Astrocyte (in vitro differentiated cells and primary cell): ENCODE measurements around the gene PRG3. TPM values are rescaled to one million over a fixed set of nuclear protein-coding genes. Genes with fewer than 3 reads are reported as not detected.

ENCODE experiments used
- DNase-seq: peaks from one replicate; pipeline ENCODE4 v3.0.0-alpha.2; 2010; ENCODE audit warnings: low read depth
- FAIRE-seq: peaks from 2 replicates; lab custom pipeline; 2011; peaks lifted over from hg19 to GRCh38; lab: Jason Lieb, UNC
- H2AFZ ChIP-seq: 2 replicates; pipeline ENCODE4 v1.6.0; 2012; ENCODE audit warnings: low read depth, low read length, inconsistent platforms
- H3K27ac ChIP-seq: 2 replicates; pipeline ENCODE4 v1.5.1; 2011; ENCODE audit warnings: low read depth, low read length, inconsistent platforms
- H3K27me3 ChIP-seq: 2 replicates; pipeline ENCODE4 v1.6.0; 2011; ENCODE audit warnings: low read length, inconsistent platforms; ENCODE audit not compliant: insufficient read depth
- H3K36me3 ChIP-seq: 2 replicates; pipeline ENCODE4 v1.5.1; 2011; ENCODE audit warnings: low read length, inconsistent platforms; ENCODE audit not compliant: insufficient read depth
- H3K4me1 ChIP-seq: 2 replicates; pipeline ENCODE4 v1.5.1; 2011; ENCODE audit warnings: low read length, inconsistent platforms; ENCODE audit not compliant: insufficient read depth
- H3K4me2 ChIP-seq: 2 replicates; pipeline ENCODE4 v1.6.0; 2012; ENCODE audit warnings: low read length, inconsistent platforms
- H3K4me3 ChIP-seq: 2 replicates; pipeline ENCODE4 v1.5.1; 2011; ENCODE audit warnings: low read depth, mild to moderate bottlenecking, low read length, inconsistent platforms; ENCODE audit not compliant: insufficient read depth
- H3K79me2 ChIP-seq: 2 replicates; pipeline ENCODE4 v1.6.0; 2012; ENCODE audit warnings: mild to moderate bottlenecking, low read length, inconsistent platforms; ENCODE audit not compliant: insufficient read depth
- H3K9ac ChIP-seq: 2 replicates; pipeline ENCODE4 v1.6.0; 2012; ENCODE audit warnings: mild to moderate bottlenecking, low read length, inconsistent platforms
- H3K9me3 ChIP-seq: 2 replicates; pipeline ENCODE4 v1.5.1; 2012; ENCODE audit warnings: low read depth, mild to moderate bottlenecking, low read length, inconsistent platforms; ENCODE audit not compliant: insufficient read depth
- H4K20me1 ChIP-seq: 2 replicates; pipeline ENCODE4 v1.6.0; 2012; ENCODE audit warnings: low read length, inconsistent platforms; ENCODE audit not compliant: insufficient read depth
- H3K27ac Mint-ChIP-seq: one replicate; pipeline ENCODE4 v1.8.0; 2021; ENCODE audit warnings: mild to moderate bottlenecking, mixed read lengths; ENCODE audit not compliant: unreplicated experiment
- H3K27me3 Mint-ChIP-seq: one replicate; pipeline ENCODE4 v1.8.0; 2021; ENCODE audit warnings: low read depth, mixed read lengths; ENCODE audit not compliant: unreplicated experiment
- H3K36me3 Mint-ChIP-seq: one replicate; pipeline ENCODE4 v1.8.0; 2021; ENCODE audit warnings: low read depth, mixed read lengths; ENCODE audit not compliant: unreplicated experiment
- H3K4me1 Mint-ChIP-seq: one replicate; pipeline ENCODE4 v1.8.0; 2021; ENCODE audit warnings: low read depth, mixed read lengths; ENCODE audit not compliant: unreplicated experiment
- H3K4me3 Mint-ChIP-seq: one replicate; pipeline ENCODE4 v1.8.0; 2021; ENCODE audit warnings: mild to moderate bottlenecking, moderate library complexity, mixed read lengths; ENCODE audit not compliant: unreplicated experiment
- H3K9me3 Mint-ChIP-seq: one replicate; pipeline ENCODE4 v1.8.0; 2021; ENCODE audit warnings: mild to moderate bottlenecking, mixed read lengths; ENCODE audit not compliant: unreplicated experiment
- CTCF ChIP-seq: IDR thresholded peaks from 2 replicates; pipeline ENCODE4 v1.5.1; 2011; ENCODE audit warnings: low read depth, mild to moderate bottlenecking, inconsistent platforms, low read length, moderate library complexity; ENCODE audit not compliant: insufficient read depth
- EZH2 ChIP-seq: IDR thresholded peaks from 2 replicates; pipeline ENCODE4 v1.6.1; 2012; ENCODE audit warnings: mild to moderate bottlenecking, low read length, inconsistent platforms; ENCODE audit not compliant: insufficient read depth
- total RNA-seq: library from RNA; stranded (reverse); gene quantifications from 2 replicates; pipeline ENCODE4 v1.2.1, GENCODE V29; 2021

PRG3 gene
- total RNA-seq, 1 donor from 2014 or later: not detected

- Histone ChIP-seq H3K36me3 (no peaks in the 10 kb centered on the region), H2AFZ (peak overlapping the region; percentile 14), H3K4me3 (no peak overlapping the region), H3K79me2 (peaks cover 4% of the 10 kb centered on the region), H3K9ac (peak overlapping the region; percentile 48), H3K27me3 (no peaks in the 10 kb centered on the region), H3K27ac (peak overlapping the region; percentile 39), H4K20me1 (no peaks in the 10 kb centered on the region), H3K4me1 (peaks cover 40% of the 10 kb centered on the region), H3K9me3 (no peaks in the 10 kb centered on the region), H3K4me2 (peak overlapping the region; percentile 54)
- peak; percentile 84 for DNase-seq
- peaks cover 22% of the 10 kb centered on the region for H3K4me1 Mint-ChIP-seq
- H3K36me3 Mint-ChIP-seq: peaks cover 6% of the 10 kb centered on the region
- peak overlapping the region; percentile 41 for H3K27ac Mint-ChIP-seq
- no peaks in the 10 kb centered on the region for H3K9me3 Mint-ChIP-seq
- peak; percentile 37 for FAIRE-seq
- peaks cover 13% of the 10 kb centered on the region for H3K27me3 Mint-ChIP-seq
- TF ChIP-seq CTCF: no peak
- no peak for TF ChIP-seq EZH2
- H3K4me3 Mint-ChIP-seq: no peak overlapping the region
These were observed 44.0 kb upstream of the PRG3 start for GRCh38 chr11:57424792-57425564.

- Histone ChIP-seq H3K27me3 (no peaks in the 10 kb centered on the region), H4K20me1 (no peaks in the 10 kb centered on the region), H3K9ac (peak overlapping the region; percentile 48), H2AFZ (peak overlapping the region; percentile 14), H3K4me3 (no peak overlapping the region), H3K36me3 (no peaks in the 10 kb centered on the region), H3K79me2 (peaks cover 4% of the 10 kb centered on the region), H3K9me3 (no peaks in the 10 kb centered on the region), H3K27ac (peak overlapping the region; percentile 39), H3K4me1 (peaks cover 40% of the 10 kb centered on the region), H3K4me2 (peak overlapping the region; percentile 54)
- FAIRE-seq (no peak), DNase-seq (no peak)
- Mint-ChIP-seq H3K4me1 (peaks cover 22% of the 10 kb centered on the region), H3K36me3 (peaks cover 7% of the 10 kb centered on the region), H3K4me3 (no peak overlapping the region), H3K9me3 (no peaks in the 10 kb centered on the region), H3K27me3 (peaks cover 6% of the 10 kb centered on the region), H3K27ac (peak overlapping the region; percentile 41)
- TF ChIP-seq EZH2: no peak
- no peak for TF ChIP-seq CTCF
These were observed 43.3 kb upstream of the PRG3 start for GRCh38 chr11:57424137-57424791.

- H3K4me1 Mint-ChIP-seq: peaks cover 21% of the 10 kb centered on the region
- no peak for FAIRE-seq
- DNase-seq: no peak
- Histone ChIP-seq H3K9ac (no peak overlapping the region), H3K4me2 (no peak overlapping the region), H3K9me3 (no peaks in the 10 kb centered on the region), H3K27me3 (no peaks in the 10 kb centered on the region), H2AFZ (no peak overlapping the region), H3K79me2 (peaks cover 4% of the 10 kb centered on the region), H3K36me3 (peaks cover 2% of the 10 kb centered on the region), H3K27ac (no peak overlapping the region), H4K20me1 (no peaks in the 10 kb centered on the region), H3K4me3 (no peak overlapping the region), H3K4me1 (peaks cover 36% of the 10 kb centered on the region)
- H3K36me3 Mint-ChIP-seq: peaks cover 11% of the 10 kb centered on the region
- no peak overlapping the region for H3K4me3 Mint-ChIP-seq
- H3K9me3 Mint-ChIP-seq: no peaks in the 10 kb centered on the region
- no peak overlapping the region for H3K27ac Mint-ChIP-seq
- H3K27me3 Mint-ChIP-seq: no peaks in the 10 kb centered on the region
- TF ChIP-seq CTCF (no peak), EZH2 (no peak)
These were observed 41.7 kb upstream of the PRG3 start for GRCh38 chr11:57422669-57423068.
